PC-3 (cell line): ENCODE measurements around the gene INHBE. TPM values are rescaled to one million over a fixed set of nuclear protein-coding genes. Genes with fewer than 3 reads are reported as not detected.

Experiments
- ATAC-seq: fragments of 200-7000 bp; cut with Tn5 transposase; 2 replicates; pipeline ENCODE4 v1.9.1; 2020; ENCODE audit warnings: mild to moderate bottlenecking, moderate library complexity
- BruUV-seq: library from RNA; stranded (reverse); fragments of 400-500 nt; replicated peaks from 2 replicates; lab custom pipeline; 2021; lab: Mats Ljungman, UMichigan
- CTCF ChIA-PET: fragments of 300-600 bp; sonication (Branson Sonifier 250); formaldehyde crosslinking; loops from one replicate; lab custom pipeline; 2022; ENCODE audit warnings: antibody characterized with exemption; lab: Charles Lee
- POLR2A ChIA-PET: fragments of 300-600 bp; sonication (Branson Sonifier 250); formaldehyde crosslinking; loops from one replicate; lab custom pipeline; 2022; ENCODE audit warnings: antibody characterized with exemption; ENCODE audit not compliant: unreplicated experiment; lab: Charles Lee
- DNase-seq: peaks from one replicate; pipeline ENCODE4 v3.0.0-alpha.2; 2015
- H2AFZ ChIP-seq: fragments of 300-600 bp; sonication (generic); 2 replicates; pipeline ENCODE4 v1.6.0; 2016; ENCODE audit warnings: antibody characterized with exemption, low read length
- H3F3A ChIP-seq: fragments of 300-600 bp; sonication (generic); one replicate; pipeline ENCODE4 v1.6.0; 2017; ENCODE audit warnings: antibody characterized with exemption, low read length, control low read depth, mild to moderate bottlenecking; ENCODE audit not compliant: unreplicated experiment
- H3K27ac ChIP-seq: fragments of 300-600 bp; sonication (generic); 2 replicates; pipeline ENCODE4 v1.5.1; 2016; ENCODE audit warnings: mild to moderate bottlenecking, low read length
- H3K27me3 ChIP-seq: fragments of 300-600 bp; sonication (generic); 2 replicates; pipeline ENCODE4 v1.6.1; 2016; ENCODE audit warnings: low read length, mixed read lengths
- H3K36me3 ChIP-seq: fragments of 300-600 bp; sonication (generic); 2 replicates; pipeline ENCODE4 v1.6.1; 2016; ENCODE audit warnings: low read depth, mixed run types, low read length, mixed read lengths
- H3K4me1 ChIP-seq: fragments of 300-600 bp; sonication (generic); 2 replicates; pipeline ENCODE4 v1.5.1; 2016; ENCODE audit warnings: low read length; ENCODE audit not compliant: insufficient read depth
- H3K4me2 ChIP-seq: fragments of 300-600 bp; sonication (generic); 2 replicates; pipeline ENCODE4 v1.6.0; 2016; ENCODE audit warnings: low read length
- H3K4me3 ChIP-seq: fragments of 300-600 bp; sonication (generic); 2 replicates; pipeline ENCODE4 v1.5.1; 2016; ENCODE audit warnings: mild to moderate bottlenecking, low read length, mixed read lengths
- H3K79me2 ChIP-seq: fragments of 300-600 bp; sonication (generic); 2 replicates; pipeline ENCODE4 v1.6.1; 2017; ENCODE audit warnings: low read length, mixed read lengths
- H3K9ac ChIP-seq: fragments of 300-600 bp; sonication (generic); 2 replicates; pipeline ENCODE4 v1.6.0; 2016; ENCODE audit warnings: mild to moderate bottlenecking, low read length
- H3K9me2 ChIP-seq: fragments of 300-600 bp; sonication (generic); replicated peaks from 2 replicates; pipeline ENCODE4 v1.6.1; 2016; ENCODE audit warnings: mixed run types, low read length, mixed read lengths
- H3K9me3 ChIP-seq: fragments of 300-600 bp; sonication (generic); 2 replicates; pipeline ENCODE4 v1.6.1; 2016; ENCODE audit warnings: low read length, mixed read lengths
- H4K20me1 ChIP-seq: fragments of 300-600 bp; sonication (generic); 2 replicates; pipeline ENCODE4 v1.6.1; 2016; ENCODE audit warnings: low read length, mixed read lengths
- EZH2 ChIP-seq: fragments of 300-600 bp; sonication (generic); IDR thresholded peaks from one replicate; pipeline ENCODE4 v1.6.1; 2017; ENCODE audit warnings: antibody characterized with exemption, mild to moderate bottlenecking, low read length; ENCODE audit not compliant: unreplicated experiment
- EZH2phosphoT487 ChIP-seq: fragments of 300-600 bp; sonication (generic); IDR thresholded peaks from 2 replicates; pipeline ENCODE4 v1.6.1; 2018; ENCODE audit warnings: mild to moderate bottlenecking, antibody characterized with exemption, low read length, borderline replicate concordance
- intact Hi-C: fragments of 100-400 bp; cut with micrococcal nuclease; formaldehyde crosslinking; loops from 2 replicates; pipeline ENCODE4 v1.9.0; 2023
- total RNA-seq: library from RNA; depleted of rRNA; stranded (reverse); fragments of >200 nt; gene quantifications from 2 replicates; pipeline ENCODE4 v1.2.3, GENCODE V29; 2014
- TF ChIP-seq, protein P1 (sequence below): fragments of 300-600 bp; sonication (generic); conservative IDR thresholded peaks from 2 replicates; pipeline ENCODE4 v1.5.1; 2017; ENCODE audit warnings: antibody characterized with exemption, low read depth, mild to moderate bottlenecking, low read length

INHBE gene
- total RNA-seq, 1 experiment from 2014 or later: not detected

GRCh38 chr12:57446292-57446960 is 8.7 kb upstream of the INHBE start:
- Histone ChIP-seq H2AFZ (no peak overlapping the region), H3K4me2 (no peak overlapping the region), H3F3A (no peaks in the 10 kb centered on the region), H3K4me3 (no peak overlapping the region), H3K36me3 (no peaks in the 10 kb centered on the region), H3K27ac (no peak overlapping the region), H3K27me3 (no peaks in the 10 kb centered on the region), H3K4me1 (peaks cover 4% of the 10 kb centered on the region; the same call in 1 of the 2 replicates), H3K79me2 (no peaks in the 10 kb centered on the region), H3K9ac (no peak overlapping the region), H3K9me2 (no peaks in the 10 kb centered on the region), H3K9me3 (no peaks in the 10 kb centered on the region), H4K20me1 (no peaks in the 10 kb centered on the region)
- POLR2A ChIA-PET: no interaction called here
- TF ChIP-seq, protein P1, sequence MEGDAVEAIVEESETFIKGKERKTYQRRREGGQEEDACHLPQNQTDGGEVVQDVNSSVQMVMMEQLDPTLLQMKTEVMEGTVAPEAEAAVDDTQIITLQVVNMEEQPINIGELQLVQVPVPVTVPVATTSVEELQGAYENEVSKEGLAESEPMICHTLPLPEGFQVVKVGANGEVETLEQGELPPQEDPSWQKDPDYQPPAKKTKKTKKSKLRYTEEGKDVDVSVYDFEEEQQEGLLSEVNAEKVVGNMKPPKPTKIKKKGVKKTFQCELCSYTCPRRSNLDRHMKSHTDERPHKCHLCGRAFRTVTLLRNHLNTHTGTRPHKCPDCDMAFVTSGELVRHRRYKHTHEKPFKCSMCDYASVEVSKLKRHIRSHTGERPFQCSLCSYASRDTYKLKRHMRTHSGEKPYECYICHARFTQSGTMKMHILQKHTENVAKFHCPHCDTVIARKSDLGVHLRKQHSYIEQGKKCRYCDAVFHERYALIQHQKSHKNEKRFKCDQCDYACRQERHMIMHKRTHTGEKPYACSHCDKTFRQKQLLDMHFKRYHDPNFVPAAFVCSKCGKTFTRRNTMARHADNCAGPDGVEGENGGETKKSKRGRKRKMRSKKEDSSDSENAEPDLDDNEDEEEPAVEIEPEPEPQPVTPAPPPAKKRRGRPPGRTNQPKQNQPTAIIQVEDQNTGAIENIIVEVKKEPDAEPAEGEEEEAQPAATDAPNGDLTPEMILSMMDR: no peak
- TF ChIP-seq EZH2: no peak
- no peak for TF ChIP-seq EZH2phosphoT487
- intact Hi-C loops: no loop called here
- CTCF ChIA-PET: no interaction called here
- BruUV-seq: no TSS peak
- ATAC-seq (no peak), DNase-seq (no peak)

GRCh38 chr12:57448669-57449068 is 6.4 kb upstream of the INHBE start:
- ATAC-seq: no peak
- Histone ChIP-seq H3K27me3 (no peaks in the 10 kb centered on the region), H4K20me1 (no peaks in the 10 kb centered on the region), H3K4me1 (peaks cover 18% of the 10 kb centered on the region), H3K36me3 (no peaks in the 10 kb centered on the region), H3K4me3 (no peak overlapping the region), H3K9me3 (no peaks in the 10 kb centered on the region), H3F3A (no peaks in the 10 kb centered on the region), H3K4me2 (no peak overlapping the region), H2AFZ (no peak overlapping the region), H3K27ac (no peak overlapping the region), H3K79me2 (no peaks in the 10 kb centered on the region), H3K9me2 (no peaks in the 10 kb centered on the region), H3K9ac (no peak overlapping the region)
- intact Hi-C loops: no loop called here
- no TSS peak for BruUV-seq
- no peak for TF ChIP-seq EZH2phosphoT487
- TF ChIP-seq, protein P1: no peak
- TF ChIP-seq EZH2: no peak
- no peak for DNase-seq
- CTCF ChIA-PET: interaction anchor here (1.5 kb wide), 1 partner anchor 10 kb away, joined by 4 read pairs; no protein-coding TSS in a partner anchor
- POLR2A ChIA-PET: no interaction called here

GRCh38 chr12:57449375-57449774 is 5.7 kb upstream of the INHBE start:
- Histone ChIP-seq H3K9ac (no peak overlapping the region), H3K4me1 (peaks cover 18% of the 10 kb centered on the region), H3F3A (no peaks in the 10 kb centered on the region), H3K79me2 (no peaks in the 10 kb centered on the region), H3K9me2 (no peaks in the 10 kb centered on the region), H3K36me3 (no peaks in the 10 kb centered on the region), H3K9me3 (no peaks in the 10 kb centered on the region), H3K4me3 (no peak overlapping the region), H2AFZ (no peak overlapping the region), H4K20me1 (no peaks in the 10 kb centered on the region), H3K27me3 (no peaks in the 10 kb centered on the region), H3K4me2 (no peak overlapping the region), H3K27ac (no peak overlapping the region)
- ChIA-PET POLR2A (no interaction called here), CTCF (interaction anchor here (1.5 kb wide), 1 partner anchor 9 kb away, joined by 4 read pairs; no protein-coding TSS in a partner anchor)
- intact Hi-C loops: no loop called here
- DNase-seq (no peak), ATAC-seq (no peak)
- TF ChIP-seq EZH2: no peak
- no peak for TF ChIP-seq EZH2phosphoT487
- TF ChIP-seq, protein P1: no peak
- BruUV-seq: no TSS peak
